HG02642 (cell line): ENCODE results near the gene PPP6R3.
"Not testable (repeated sequence)": the region's sequence is repeated elsewhere in the genome, so short reads cannot be mapped to it uniquely, and the experiment has no call there.

Experiments
- ATAC-seq: cut with Tn5 transposase; IDR thresholded peaks from one replicate; pipeline ENCODE4 v1.9.1; 2021; ENCODE audit warnings: mild to moderate bottlenecking; ENCODE audit not compliant: unreplicated experiment, poor library complexity

Gene PPP6R3

GRCh38 chr11:68635172-68635571, 174.6 kb downstream of the PPP6R3 start:
- ATAC-seq = not testable (repeated sequence)

- ATAC-seq = not testable (repeated sequence)
These were observed 175.3 kb downstream of the PPP6R3 start for GRCh38 chr11:68635883-68636282.

- ATAC-seq = not testable (repeated sequence)
These were observed 178.8 kb downstream of the PPP6R3 start for GRCh38 chr11:68639322-68639721.

GRCh38 chr11:68641880-68642279, 181.3 kb downstream of the PPP6R3 start:
- no peak for ATAC-seq

- no peak for ATAC-seq
These were observed 183.0 kb downstream of the PPP6R3 start for GRCh38 chr11:68643585-68643984.

- ATAC-seq = no peak
These were observed 186.3 kb downstream of the PPP6R3 start for GRCh38 chr11:68646832-68647231.

- no peak for ATAC-seq
These were observed 189.5 kb downstream of the PPP6R3 start for GRCh38 chr11:68649851-68650555.

GRCh38 chr11:68650801-68651200, 190.2 kb downstream of the PPP6R3 start:
- no peak for ATAC-seq

- ATAC-seq = no peak
These were observed 190.8 kb downstream of the PPP6R3 start for GRCh38 chr11:68651208-68651984.

GRCh38 chr11:68651985-68652682, 191.6 kb downstream of the PPP6R3 start:
- ATAC-seq = no peak

GRCh38 chr11:68652683-68653156, 192.2 kb downstream of the PPP6R3 start:
- ATAC-seq = no peak

- no peak for ATAC-seq
These were observed 193.2 kb downstream of the PPP6R3 start for GRCh38 chr11:68653486-68654430.

GRCh38 chr11:68654978-68655377, 194.4 kb downstream of the PPP6R3 start:
- ATAC-seq = no peak

GRCh38 chr11:68655406-68655805, 194.9 kb downstream of the PPP6R3 start:
- no peak for ATAC-seq

GRCh38 chr11:68655806-68656205, 195.3 kb downstream of the PPP6R3 start:
- ATAC-seq = no peak

- ATAC-seq = no peak
These were observed 196.6 kb downstream of the PPP6R3 start for GRCh38 chr11:68657021-68657780.

GRCh38 chr11:68658097-68658496, 197.5 kb downstream of the PPP6R3 start:
- no peak for ATAC-seq

GRCh38 chr11:68658661-68659060, 198.1 kb downstream of the PPP6R3 start:
- ATAC-seq = no peak
